Stimulated activated naive CD8-positive, alpha-beta T cell treated with anti-CD3 and anti-CD28 coated beads, Interleukin-15, Interleukin-2, amounts not matched to agents 100 U/mL and 50 U/mL, for 24 hours (primary cell): ENCODE measurements around the gene COG5.

ENCODE experiments used
- ATAC-seq: fragments of 150-1000 bp; cut with Tn5 transposase; one replicate; pipeline ENCODE4 v1.10.0; 2021
- DNase-seq: peaks from one replicate; pipeline ENCODE4 v3.0.0; 2021

Gene COG5

GRCh38 chr7:107505997-107506673 is 57.6 kb downstream of the COG5 start:
- no peak for DNase-seq
- ATAC-seq, result no peak

GRCh38 chr7:107505362-107505761 is 58.4 kb downstream of the COG5 start:
- DNase-seq (no peak), ATAC-seq (no peak)

GRCh38 chr7:107503687-107504086 is 60.0 kb downstream of the COG5 start:
- ATAC-seq, result no peak
- no peak for DNase-seq

GRCh38 chr7:107502797-107503196 is 60.9 kb downstream of the COG5 start:
- no peak for ATAC-seq

GRCh38 chr7:107502154-107502553 is 61.6 kb downstream of the COG5 start:
- no peak for DNase-seq
- no peak for ATAC-seq

More at GRCh38 chr7:107502797-107503196, 60.9 kb downstream of the COG5 start:
- DNase-seq, result no peak

GRCh38 chr7:107501593-107501992 is 62.1 kb downstream of the COG5 start:
- ATAC-seq, result no peak
- DNase-seq, result no peak

GRCh38 chr7:107499731-107500130 is 64.0 kb downstream of the COG5 start:
- no peak for ATAC-seq
- DNase-seq, result no peak

- no peak for ATAC-seq
- DNase-seq, result no peak
Measured at GRCh38 chr7:107495516-107495915, 68.2 kb downstream of the COG5 start.

- ATAC-seq (no peak), DNase-seq (no peak)
Measured at GRCh38 chr7:107494884-107495283, 68.8 kb downstream of the COG5 start.

GRCh38 chr7:107494315-107494751 is 69.4 kb downstream of the COG5 start:
- ATAC-seq (no peak), DNase-seq (no peak)

- ATAC-seq (no peak), DNase-seq (no peak)
Measured at GRCh38 chr7:107492875-107493274, 70.8 kb downstream of the COG5 start.

GRCh38 chr7:107486041-107486440 is 77.7 kb downstream of the COG5 start:
- DNase-seq (no peak), ATAC-seq (peak; percentile 77)

- DNase-seq, result no peak
- ATAC-seq, result no peak
Measured at GRCh38 chr7:107482571-107482970, 81.1 kb downstream of the COG5 start.

- no peak for DNase-seq
- no peak for ATAC-seq
Measured at GRCh38 chr7:107480932-107481331, 82.8 kb downstream of the COG5 start.

- ATAC-seq (no peak), DNase-seq (no peak)
Measured at GRCh38 chr7:107479303-107479702, 84.4 kb downstream of the COG5 start.

- ATAC-seq, result no peak
- no peak for DNase-seq
Measured at GRCh38 chr7:107474104-107474521, 89.6 kb downstream of the COG5 start.

- DNase-seq (no peak), ATAC-seq (no peak)
Measured at GRCh38 chr7:107472116-107472515, 91.6 kb downstream of the COG5 start.

GRCh38 chr7:107471292-107472070 is 92.2 kb downstream of the COG5 start:
- DNase-seq (no peak), ATAC-seq (no peak)

- DNase-seq (no peak), ATAC-seq (no peak)
Measured at GRCh38 chr7:107469929-107470328, 93.8 kb downstream of the COG5 start, which contains the start of gene GPR22. Gene GPR22 (plus strand): TSS chr7:107470057. CDS start chr7:107474061, 4,004 bp downstream.

GRCh38 chr7:107468824-107469223 is 94.9 kb downstream of the COG5 start:
- ATAC-seq, result no peak
- no peak for DNase-seq

GRCh38 chr7:107467972-107468371 is 95.7 kb downstream of the COG5 start:
- ATAC-seq (no peak), DNase-seq (no peak)

- DNase-seq (no peak), ATAC-seq (no peak)
Measured at GRCh38 chr7:107464666-107465226, 99.0 kb downstream of the COG5 start.
